Nephron progenitor cell (in vitro differentiated cells): ENCODE results near the gene TPP1.

Source experiments
- DNase-seq: peaks from one replicate; pipeline ENCODE4 v3.0.0; 2021
- H3K27ac Mint-ChIP-seq: 2 replicates; pipeline ENCODE4 v1.8.0; 2021; ENCODE audit warnings: mild to moderate bottlenecking, moderate library complexity, mixed read lengths
- H3K27me3 Mint-ChIP-seq: 2 replicates; pipeline ENCODE4 v1.8.0; 2021; ENCODE audit warnings: mild to moderate bottlenecking, low read depth, mixed read lengths; ENCODE audit not compliant: poor library complexity
- H3K36me3 Mint-ChIP-seq: 2 replicates; pipeline ENCODE4 v1.8.0; 2021; ENCODE audit warnings: low read depth, mixed read lengths
- H3K4me1 Mint-ChIP-seq: 2 replicates; pipeline ENCODE4 v1.8.0; 2021; ENCODE audit warnings: mixed read lengths
- H3K4me3 Mint-ChIP-seq: 2 replicates; pipeline ENCODE4 v1.8.0; 2021; ENCODE audit warnings: mild to moderate bottlenecking, moderate library complexity, mixed read lengths
- H3K9me3 Mint-ChIP-seq: 2 replicates; pipeline ENCODE4 v1.8.0; 2021; ENCODE audit warnings: mild to moderate bottlenecking, moderate library complexity, mixed read lengths
- TF ChIP-seq, protein P1 (sequence below): fragments of 200-600 bp; sonication (generic); IDR thresholded peaks from 2 replicates; pipeline ENCODE4 v1.5.0; 2021; ENCODE audit warnings: antibody characterized with exemption

TPP1 gene

GRCh38 chr11:6637871-6638270 is 18.6 kb upstream of the TPP1 start:
- H3K36me3 Mint-ChIP-seq: peaks cover 15% of the 10 kb centered on the region
- H3K27ac Mint-ChIP-seq: no peak overlapping the region
- peaks cover 12% of the 10 kb centered on the region for H3K4me1 Mint-ChIP-seq
- DNase-seq: no peak
- H3K9me3 Mint-ChIP-seq: no peaks in the 10 kb centered on the region
- peaks cover 1% of the 10 kb centered on the region for H3K27me3 Mint-ChIP-seq
- H3K4me3 Mint-ChIP-seq: no peak overlapping the region
- TF ChIP-seq, protein P1, sequence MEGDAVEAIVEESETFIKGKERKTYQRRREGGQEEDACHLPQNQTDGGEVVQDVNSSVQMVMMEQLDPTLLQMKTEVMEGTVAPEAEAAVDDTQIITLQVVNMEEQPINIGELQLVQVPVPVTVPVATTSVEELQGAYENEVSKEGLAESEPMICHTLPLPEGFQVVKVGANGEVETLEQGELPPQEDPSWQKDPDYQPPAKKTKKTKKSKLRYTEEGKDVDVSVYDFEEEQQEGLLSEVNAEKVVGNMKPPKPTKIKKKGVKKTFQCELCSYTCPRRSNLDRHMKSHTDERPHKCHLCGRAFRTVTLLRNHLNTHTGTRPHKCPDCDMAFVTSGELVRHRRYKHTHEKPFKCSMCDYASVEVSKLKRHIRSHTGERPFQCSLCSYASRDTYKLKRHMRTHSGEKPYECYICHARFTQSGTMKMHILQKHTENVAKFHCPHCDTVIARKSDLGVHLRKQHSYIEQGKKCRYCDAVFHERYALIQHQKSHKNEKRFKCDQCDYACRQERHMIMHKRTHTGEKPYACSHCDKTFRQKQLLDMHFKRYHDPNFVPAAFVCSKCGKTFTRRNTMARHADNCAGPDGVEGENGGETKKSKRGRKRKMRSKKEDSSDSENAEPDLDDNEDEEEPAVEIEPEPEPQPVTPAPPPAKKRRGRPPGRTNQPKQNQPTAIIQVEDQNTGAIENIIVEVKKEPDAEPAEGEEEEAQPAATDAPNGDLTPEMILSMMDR: no peak

GRCh38 chr11:6636480-6636879 is 17.3 kb upstream of the TPP1 start:
- DNase-seq: no peak

GRCh38 chr11:6635082-6635932 is 16.1 kb upstream of the TPP1 start:
- peak; percentile 58 for DNase-seq
- peaks cover 23% of the 10 kb centered on the region for H3K27me3 Mint-ChIP-seq
- TF ChIP-seq, protein P1: no peak
- H3K4me3 Mint-ChIP-seq: no peak overlapping the region
- H3K4me1 Mint-ChIP-seq: peaks cover 12% of the 10 kb centered on the region
- H3K36me3 Mint-ChIP-seq: peaks cover 40% of the 10 kb centered on the region
- H3K27ac Mint-ChIP-seq: no peak overlapping the region
- H3K9me3 Mint-ChIP-seq: no peaks in the 10 kb centered on the region

More at GRCh38 chr11:6636480-6636879, 17.3 kb upstream of the TPP1 start:
- Mint-ChIP-seq H3K27ac (no peak overlapping the region), H3K9me3 (no peaks in the 10 kb centered on the region), H3K36me3 (peaks cover 29% of the 10 kb centered on the region), H3K27me3 (peaks cover 12% of the 10 kb centered on the region), H3K4me1 (peaks cover 12% of the 10 kb centered on the region), H3K4me3 (no peak overlapping the region)
- TF ChIP-seq, protein P1: no peak

DNA sequence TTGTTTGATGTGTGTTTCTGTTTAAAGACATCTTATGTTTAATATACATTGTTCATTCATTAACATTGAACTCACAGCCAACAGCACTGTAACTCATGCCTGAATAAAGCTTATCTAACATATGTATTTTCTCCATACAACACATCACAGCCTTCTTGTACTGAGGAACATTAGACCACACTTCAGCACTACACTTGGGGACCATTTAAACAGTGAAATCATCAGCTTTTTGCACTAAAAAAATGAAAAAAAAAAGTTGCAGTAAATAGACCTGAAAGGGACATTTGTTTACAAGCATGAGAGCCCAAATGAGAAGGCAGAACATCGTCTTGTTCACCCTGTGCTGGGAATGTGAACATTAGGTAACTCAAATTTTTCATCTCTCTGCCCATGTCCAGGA is 15.3 kb upstream of the TPP1 start:
- H3K27me3 Mint-ChIP-seq: peaks cover 28% of the 10 kb centered on the region
- no peak for DNase-seq
- no peak overlapping the region for H3K27ac Mint-ChIP-seq
- H3K4me1 Mint-ChIP-seq: peaks cover 10% of the 10 kb centered on the region
- no peak overlapping the region for H3K4me3 Mint-ChIP-seq
- no peaks in the 10 kb centered on the region for H3K9me3 Mint-ChIP-seq
- H3K36me3 Mint-ChIP-seq: peaks cover 43% of the 10 kb centered on the region
- TF ChIP-seq, protein P1: no peak

- peak overlapping the region; percentile 81 for H3K27ac Mint-ChIP-seq
- DNase-seq: no peak
- no peak overlapping the region for H3K4me3 Mint-ChIP-seq
- H3K4me1 Mint-ChIP-seq: peaks cover 5% of the 10 kb centered on the region
- no peaks in the 10 kb centered on the region for H3K9me3 Mint-ChIP-seq
- peaks cover 45% of the 10 kb centered on the region for H3K36me3 Mint-ChIP-seq
- TF ChIP-seq, protein P1: no peak
- H3K27me3 Mint-ChIP-seq: peaks cover 30% of the 10 kb centered on the region
Observed at GRCh38 chr11:6633422-6634408, 14.5 kb upstream of the TPP1 start.
